ENCODE results near the gene GLIPR2. TPM values are rescaled to one million over a fixed set of nuclear protein-coding genes. Genes with fewer than 3 reads are reported as not detected.

Gene GLIPR2
- polyA plus RNA-seq, 1 of the 3 experiments (the other 2 are of a cell fraction): 38.3 TPM

- Histone ChIP-seq H3K9ac (no peak overlapping the region), H3F3A (replicated peaks; ENCODE audit: insufficient read depth) (peaks cover 5% of the 10 kb centered on the region), H4K20me1 (ENCODE audit: insufficient read depth) (peaks cover 73% of the 10 kb centered on the region), H3K9me3 (no peaks in the 10 kb centered on the region), H3K4me1 (ENCODE audit: control insufficient read depth in 1 of 2, insufficient read depth in 2 of 2, low read depth in 1 of 2, low read length in 1 of 2) (peaks cover 30 to 41% of the 10 kb centered on the region in 2 experiments), H3K9me2 (no peaks in the 10 kb centered on the region), H3K79me2 (ENCODE audit: insufficient read depth) (peaks cover 92% of the 10 kb centered on the region), H3K4me2 (peak overlapping the region; percentile 63), H3K36me3 (replicated peaks in 1 of 2; ENCODE audit: control insufficient read depth in 1 of 2, insufficient read depth in 2 of 2, low read length in 1 of 2) (peaks cover 75 to 87% of the 10 kb centered on the region in 2 experiments), H3K27ac (ENCODE audit: low read depth in 2 of 2, low read length in 1 of 2) (peak overlapping the region; percentile 63 to 93), H3K27me3 (ENCODE audit: insufficient read depth) (no peaks in the 10 kb centered on the region), H3K4me3 (ENCODE audit: low read depth in 2 of 2, low read length in 1 of 2) (no peak overlapping the region; a peak in 1 of 4 replicates), H2AFZ (ENCODE audit: low read depth) (no peak overlapping the region)
- WGBS (ENCODE audit: low lambda C conversion rate): 38% methylated on average over 1 of the region's 1 CpG
- POLR2A ChIA-PET: interaction anchor here (1.1 kb wide), 1 partner anchor 17 kb away, joined by 3 read pairs; the partner anchor contains the start of gene CLTA
- TF ChIP-seq SMC3 (IDR thresholded peaks at IDR 0.05; ENCODE audit: low read depth, low read length) (no peak), ZBTB33 (IDR thresholded peaks at IDR 0.05; ENCODE audit: borderline replicate concordance, low read depth) (no peak), REST (IDR thresholded peaks at IDR 0.05; ENCODE audit: low read depth, low read length) (no peak), MXI1 (IDR thresholded peaks at IDR 0.05; ENCODE audit: low read depth, low read length) (no peak), RCOR1 (IDR thresholded peaks at IDR 0.05; ENCODE audit: low read length) (no peak), EP300 (IDR thresholded peaks at IDR 0.05; ENCODE audit: borderline replicate concordance in 1 of 2, low read depth in 1 of 2, low read length in 1 of 2) (no peak), RFX5 (IDR thresholded peaks at IDR 0.05; ENCODE audit: low read length) (no peak), POLR2AphosphoS5 (IDR thresholded peaks at IDR 0.05; ENCODE audit: low read depth, low read length) (no peak), EZH2phosphoT487 (IDR thresholded peaks at IDR 0.05; ENCODE audit: borderline replicate concordance, low read depth) (no peak), CTCF (IDR thresholded peaks at IDR 0.05) (no peak), FOXJ3 (CRISPR knock-in tag; IDR thresholded peaks at IDR 0.05) (no peak), IRF3 (IDR thresholded peaks at IDR 0.05; ENCODE audit: low read depth, low read length) (no peak), TAF1 (IDR thresholded peaks at IDR 0.05; ENCODE audit: borderline replicate concordance, low read depth, low read length) (no peak), CHD2 (IDR thresholded peaks at IDR 0.05; ENCODE audit: low read length, partially characterized antibody) (no peak), MEF2A (IDR thresholded peaks at IDR 0.05; ENCODE audit: borderline replicate concordance, low read depth) (no peak), GABPA (IDR thresholded peaks at IDR 0.05; ENCODE audit: low read depth) (no peak), ELF1 (IDR thresholded peaks at IDR 0.05) (no peak)
- no peak for DNase-seq
- CTCF ChIA-PET: interaction anchor here (1.0 to 1.3 kb wide), 2 partner anchors 104 to 199 kb away, joined by 3 to 4 read pairs; no protein-coding TSS in a partner anchor
These were observed 71.0 kb downstream of the GLIPR2 start for GRCh38 chr9:36207546-36208012.

Data from SK-N-SH (cell line).